ENCODE results near the gene CFAP65. TPM values are rescaled to one million over a fixed set of nuclear protein-coding genes. Genes with fewer than 3 reads are reported as not detected.
A peak's percentile ranks its signal among the peaks of the same experiment; 100 is the strongest.

Gene CFAP65
- total RNA-seq, 1 donor from 2014 or later = 0.05 TPM

DNA sequence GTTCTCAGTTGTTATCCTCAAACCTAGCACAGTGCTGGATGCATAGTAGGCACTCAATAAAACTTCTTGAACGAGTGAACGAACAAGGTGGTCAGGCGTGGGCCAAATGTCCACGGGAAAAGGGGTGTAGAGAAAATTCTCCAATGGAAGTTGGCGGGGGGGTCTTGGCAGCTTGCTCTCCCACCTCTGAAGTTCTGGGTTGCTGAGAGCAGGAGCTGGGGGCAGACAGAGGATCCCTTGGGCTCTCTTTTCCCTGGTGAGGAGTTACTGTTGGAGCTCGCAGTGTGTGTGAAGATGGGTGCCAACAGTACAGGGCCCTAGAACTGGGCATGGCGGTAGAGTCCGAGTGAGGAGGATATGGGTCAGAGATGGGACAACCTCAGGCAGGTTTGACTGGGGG is 45.8 kb downstream of the CFAP65 start:
- ATAC-seq (no peak), DNase-seq (ENCODE audit: low spot score) (no peak)

GRCh38 chr2:218993345-218994315 is 47.7 kb downstream of the CFAP65 start, which contains the start of gene CRYBA2:
Gene CRYBA2, minus strand, starts transcription at chr2:218993422. Its CDS starts 246 bp downstream, at chr2:218993176.
- ATAC-seq = no peak

DNA sequence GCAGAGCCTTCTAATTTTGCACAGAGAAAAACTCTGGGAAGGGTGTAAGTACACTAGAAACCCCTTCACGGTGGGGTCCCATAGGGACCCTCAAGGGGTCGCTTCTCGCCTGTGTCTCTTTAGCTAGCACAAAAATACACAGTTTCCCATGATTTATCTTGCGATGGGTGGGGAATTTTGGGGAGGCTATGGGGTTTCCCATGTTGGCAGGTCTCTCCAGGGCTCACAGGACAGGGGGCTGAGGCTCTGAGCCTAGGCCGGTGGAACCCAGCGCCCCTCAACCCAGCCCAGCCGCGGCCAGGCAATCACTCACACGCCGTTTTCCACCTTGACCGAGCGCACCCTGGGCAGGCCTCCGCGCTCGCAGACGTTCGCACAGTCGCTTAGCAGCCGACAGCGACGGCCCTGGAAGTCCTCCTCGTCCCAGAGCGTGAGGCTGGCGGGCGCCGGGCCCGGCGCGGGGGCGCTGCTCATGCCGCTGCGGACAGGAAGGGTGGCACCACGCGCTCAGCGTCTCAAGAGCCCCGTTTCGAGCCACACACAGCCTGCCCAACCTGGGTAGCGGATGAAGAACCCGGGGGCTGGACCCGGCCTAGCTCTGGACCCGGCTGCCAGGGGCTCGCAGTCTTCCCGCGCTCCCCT is 48.5 kb downstream of the CFAP65 start:
- ATAC-seq (no peak), DNase-seq (ENCODE audit: low spot score) (no peak)

More at GRCh38 chr2:218993345-218994315, 47.7 kb downstream of the CFAP65 start, which contains the start of gene CRYBA2:
- no peak for DNase-seq (ENCODE audit: low spot score)

GRCh38 chr2:218992196-218992595 is 49.1 kb downstream of the CFAP65 start:
- ATAC-seq (no peak), DNase-seq (ENCODE audit: low spot score) (no peak)

DNA sequence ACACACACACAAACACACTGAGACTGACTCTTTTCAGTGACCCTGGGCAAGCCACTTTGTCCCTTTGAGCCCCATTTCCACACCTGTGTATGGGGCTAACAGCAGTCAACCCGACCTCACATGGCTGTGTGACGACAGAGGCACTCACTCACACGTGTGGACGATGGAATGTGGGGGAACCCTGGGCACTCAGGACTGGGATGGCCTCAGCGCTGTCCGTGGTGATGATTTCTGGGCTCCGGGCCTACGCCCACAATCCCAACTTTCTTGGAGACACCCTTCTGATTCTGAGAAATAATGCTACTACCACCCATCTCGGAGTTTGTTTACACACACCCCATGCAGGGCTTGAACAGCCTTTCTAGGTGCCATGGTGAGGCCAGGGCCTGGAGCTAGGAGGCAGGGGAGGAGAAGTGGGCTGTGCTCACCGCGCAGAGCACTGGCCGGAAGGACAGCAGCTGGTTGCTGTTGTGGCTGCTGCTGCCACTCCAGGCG is 49.6 kb downstream of the CFAP65 start:
- DNase-seq (ENCODE audit: low spot score) (no peak), ATAC-seq (no peak)

- ATAC-seq = no peak
- no peak for DNase-seq (ENCODE audit: low spot score)
These were observed 50.7 kb downstream of the CFAP65 start for GRCh38 chr2:218990612-218991011.

GRCh38 chr2:218990052-218990451 is 51.3 kb downstream of the CFAP65 start:
- no peak for ATAC-seq
- no peak for DNase-seq (ENCODE audit: low spot score)

GRCh38 chr2:218988650-218989049 is 52.7 kb downstream of the CFAP65 start:
- DNase-seq (ENCODE audit: low spot score) = no peak
- ATAC-seq = no peak

DNA sequence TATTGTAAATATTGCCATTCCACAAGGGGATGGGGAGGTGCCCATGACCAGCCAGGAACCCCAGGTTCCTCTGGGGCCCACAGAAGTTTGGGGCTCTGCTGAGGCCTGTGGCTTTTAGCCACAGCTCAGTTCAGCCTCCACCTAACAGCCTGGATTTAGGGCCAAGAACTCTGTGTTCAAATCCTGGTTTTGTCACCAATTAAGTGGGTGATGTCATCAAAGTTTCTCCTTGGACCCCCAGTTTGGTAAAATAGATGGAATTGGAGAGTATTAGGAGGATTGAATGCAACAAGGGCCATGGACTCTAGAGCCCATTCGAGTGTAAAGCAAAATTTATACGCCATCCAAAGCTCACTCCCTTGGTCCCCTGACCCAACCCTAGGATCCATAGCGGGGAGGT is 53.2 kb downstream of the CFAP65 start:
- DNase-seq (ENCODE audit: low spot score) (no peak), ATAC-seq (no peak)

DNA sequence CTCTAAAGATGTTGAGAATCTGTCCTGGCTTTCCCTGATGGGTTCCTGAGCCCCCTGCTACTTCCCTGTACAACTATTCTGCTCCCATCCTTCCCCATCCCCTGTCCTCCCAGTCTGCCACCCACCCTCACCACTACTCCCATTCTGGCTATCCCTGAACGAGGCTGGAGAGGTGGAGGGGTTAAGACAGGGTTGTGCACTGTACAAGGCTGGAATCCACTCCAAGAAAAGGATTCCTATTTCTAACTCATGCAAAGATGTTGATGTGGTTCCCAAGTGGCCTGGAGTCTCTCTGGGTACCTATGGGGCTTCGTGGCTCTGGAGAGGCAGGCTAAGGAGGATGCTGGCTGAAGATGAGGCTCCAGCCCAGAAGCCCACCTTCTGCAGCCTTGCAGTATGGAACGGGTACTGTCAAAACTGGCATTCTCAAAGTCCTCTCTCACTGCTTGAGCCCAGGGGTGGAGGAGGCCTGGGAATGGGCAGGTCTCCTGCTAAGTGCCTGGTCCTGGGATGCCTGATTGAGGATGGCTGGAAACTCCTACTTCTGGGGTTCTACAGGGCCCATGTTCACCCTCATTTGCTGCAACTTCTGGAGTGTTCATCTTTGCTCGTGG is 55.1 kb downstream of the CFAP65 start:
- ATAC-seq (no peak), DNase-seq (ENCODE audit: low spot score) (no peak)

- ATAC-seq (no peak), DNase-seq (ENCODE audit: low spot score) (no peak)
These were observed 55.8 kb downstream of the CFAP65 start for GRCh38 chr2:218985325-218986091.

DNA sequence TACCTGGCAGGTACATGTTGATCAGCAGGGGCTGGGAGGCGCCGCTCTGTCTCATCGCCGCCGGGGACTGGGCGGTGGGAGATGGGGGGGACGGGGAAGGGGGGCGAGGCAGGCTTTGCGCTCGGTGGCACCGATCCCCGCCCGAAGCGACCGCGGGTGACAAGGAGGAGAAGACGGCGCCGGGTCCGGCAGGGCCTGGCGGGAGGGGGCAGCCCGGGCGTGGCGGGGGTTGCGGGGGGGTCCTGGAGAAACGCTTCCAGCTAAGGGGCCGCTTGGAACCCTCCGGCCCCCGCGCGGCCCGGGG is 56.3 kb downstream of the CFAP65 start, which contains the start of gene FEV:
Gene FEV, minus strand, starts transcription at position 164 of the 304 bp plus-strand sequence. Its CDS starts 109 bp downstream, at position 55.
- DNase-seq (ENCODE audit: low spot score) = no peak

DNA sequence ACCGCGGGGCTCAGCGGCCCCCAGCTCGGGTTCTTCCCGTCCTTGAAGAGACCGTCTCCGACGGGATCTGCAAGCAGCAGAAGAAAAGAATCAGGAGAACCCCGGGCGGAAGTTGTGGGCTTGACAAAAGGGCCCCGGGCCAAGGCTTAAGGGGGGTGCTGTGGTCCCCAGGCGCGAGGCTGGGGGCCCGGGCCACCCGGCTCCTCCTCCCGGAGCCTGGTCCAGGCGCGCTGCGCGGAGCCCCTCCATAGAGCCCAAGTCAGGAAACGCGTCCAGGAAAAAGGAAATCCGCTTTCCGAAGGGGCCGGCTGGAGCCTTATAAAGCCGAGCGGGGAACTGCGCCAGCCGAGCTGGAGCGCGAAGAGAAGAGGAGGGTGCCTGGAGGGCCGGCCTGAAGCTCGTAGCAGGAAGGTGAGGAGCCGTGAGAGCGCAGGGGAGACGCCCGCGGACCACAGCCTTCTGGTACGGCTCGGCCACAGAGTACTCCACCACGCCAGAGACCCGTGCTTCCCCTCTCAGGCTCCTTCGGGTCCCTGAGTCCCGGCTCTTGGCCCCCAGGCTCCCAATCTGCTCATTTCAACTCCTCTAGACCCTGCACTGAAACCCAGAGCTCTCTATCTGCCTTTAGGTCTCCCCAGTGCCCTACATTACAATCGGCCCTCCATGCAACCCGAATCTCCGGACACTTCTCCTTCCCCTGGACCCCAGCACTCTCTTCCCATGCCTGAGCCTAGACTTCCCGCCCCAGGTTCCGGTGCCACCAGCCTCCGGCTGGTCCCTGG is 56.9 kb downstream of the CFAP65 start:
- ATAC-seq (peak; percentile 3), DNase-seq (ENCODE audit: low spot score) (no peak)

More for the DNA sequence above, 56.3 kb downstream of the CFAP65 start, which contains the start of gene FEV:
- ATAC-seq = no peak

GRCh38 chr2:218983934-218984238 is 57.4 kb downstream of the CFAP65 start:
- no peak for DNase-seq (ENCODE audit: low spot score)
- no peak for ATAC-seq

DNA sequence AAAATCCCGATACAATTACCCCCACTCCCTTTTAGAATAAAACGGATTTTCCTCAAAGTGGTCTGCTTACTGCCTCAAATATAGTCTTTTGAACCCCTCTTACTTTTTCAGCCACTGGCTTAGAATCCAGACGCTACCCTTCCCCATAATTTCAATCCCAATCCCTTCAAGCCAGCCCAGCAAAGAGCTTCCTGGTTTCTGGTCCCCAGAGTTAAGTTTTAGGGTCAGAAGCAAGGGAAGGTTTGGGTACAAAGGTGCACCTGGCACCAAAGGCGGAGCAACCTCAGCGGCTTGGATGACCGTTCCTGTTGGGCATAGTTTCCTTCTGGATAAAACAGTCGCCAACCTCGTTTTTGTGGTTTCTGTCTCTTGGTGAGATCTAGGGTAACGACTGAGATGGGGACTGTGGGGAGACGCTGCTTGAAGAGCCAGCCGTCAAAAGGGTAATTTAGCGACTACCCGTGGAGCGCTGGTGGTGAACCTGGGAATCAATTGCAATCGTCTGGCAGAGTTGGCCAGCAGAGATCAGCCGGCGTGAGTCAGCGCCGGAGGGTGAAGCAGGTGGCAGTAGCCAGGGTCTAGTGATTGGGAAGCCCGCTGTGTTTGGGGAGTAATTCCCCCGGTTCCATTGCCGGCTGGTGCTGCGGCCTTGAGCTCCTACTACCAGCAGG is 57.9 kb downstream of the CFAP65 start:
- DNase-seq (ENCODE audit: low spot score) = no peak
- no peak for ATAC-seq

GRCh38 chr2:218982586-218983262 is 58.6 kb downstream of the CFAP65 start:
- DNase-seq (ENCODE audit: low spot score) (no peak), ATAC-seq (no peak)

GRCh38 chr2:218981881-218982585 is 59.3 kb downstream of the CFAP65 start:
- DNase-seq (ENCODE audit: low spot score) = no peak

DNA sequence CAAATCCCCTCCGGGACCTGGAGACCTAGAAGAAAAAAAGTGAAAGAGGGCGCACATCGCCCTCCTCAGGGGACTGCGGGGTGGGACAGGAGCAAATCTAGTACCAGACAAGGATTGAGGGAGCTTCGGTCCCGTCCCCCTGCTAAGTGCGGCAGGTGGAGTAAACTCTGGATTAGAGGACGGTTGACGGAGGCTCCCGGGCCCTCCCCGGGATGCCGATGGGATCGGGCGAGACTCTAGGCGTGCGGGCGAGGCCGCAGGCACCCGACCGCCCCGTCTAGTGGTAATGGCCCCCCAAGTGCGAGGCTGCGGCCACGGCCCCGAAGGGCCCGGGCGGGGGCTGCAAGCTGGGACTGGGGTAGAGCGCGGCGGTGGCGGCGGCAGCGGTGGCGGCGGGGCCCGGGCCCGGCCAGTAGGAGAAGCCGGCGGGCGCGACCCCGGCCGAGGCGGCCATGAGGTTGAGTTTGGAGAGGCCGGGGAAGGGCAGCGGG is 59.9 kb downstream of the CFAP65 start:
- ATAC-seq (no peak), DNase-seq (ENCODE audit: low spot score) (no peak)

More at GRCh38 chr2:218981881-218982585, 59.3 kb downstream of the CFAP65 start:
- ATAC-seq = peak; percentile 63

Measured in left lobe of liver (tissue), 2 donors.